Measurements from ENCODE around the gene OR10H5.
"Not testable (repeated sequence)": the region's sequence is repeated elsewhere in the genome, so short reads cannot be mapped to it uniquely, and the experiment has no call there.

Gene OR10H5

DNA sequence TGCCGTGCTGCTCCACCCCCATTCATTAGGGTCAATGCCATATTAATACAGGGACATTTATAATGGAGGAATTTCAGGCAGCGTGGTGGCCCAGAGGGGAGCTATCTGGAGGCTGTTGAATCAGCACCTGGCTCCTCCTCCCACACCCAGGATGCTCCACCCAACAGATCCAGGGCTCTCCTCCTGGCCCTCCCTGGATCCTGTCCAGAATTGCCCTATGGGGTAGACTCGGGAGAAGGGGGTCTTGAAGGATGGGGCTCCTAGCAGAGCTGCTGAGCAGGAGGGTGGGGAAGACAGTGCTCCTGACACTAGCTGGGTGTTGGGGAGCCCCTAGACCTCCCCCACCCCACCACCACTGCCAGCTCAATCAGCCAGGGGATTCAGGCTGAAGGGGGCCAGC, 5.2 kb upstream of the OR10H5 start:
- FAIRE-seq: no peak
- no peak for DNase-seq (ENCODE audit: insufficient read length, low spot score)
- TF ChIP-seq, protein P1, sequence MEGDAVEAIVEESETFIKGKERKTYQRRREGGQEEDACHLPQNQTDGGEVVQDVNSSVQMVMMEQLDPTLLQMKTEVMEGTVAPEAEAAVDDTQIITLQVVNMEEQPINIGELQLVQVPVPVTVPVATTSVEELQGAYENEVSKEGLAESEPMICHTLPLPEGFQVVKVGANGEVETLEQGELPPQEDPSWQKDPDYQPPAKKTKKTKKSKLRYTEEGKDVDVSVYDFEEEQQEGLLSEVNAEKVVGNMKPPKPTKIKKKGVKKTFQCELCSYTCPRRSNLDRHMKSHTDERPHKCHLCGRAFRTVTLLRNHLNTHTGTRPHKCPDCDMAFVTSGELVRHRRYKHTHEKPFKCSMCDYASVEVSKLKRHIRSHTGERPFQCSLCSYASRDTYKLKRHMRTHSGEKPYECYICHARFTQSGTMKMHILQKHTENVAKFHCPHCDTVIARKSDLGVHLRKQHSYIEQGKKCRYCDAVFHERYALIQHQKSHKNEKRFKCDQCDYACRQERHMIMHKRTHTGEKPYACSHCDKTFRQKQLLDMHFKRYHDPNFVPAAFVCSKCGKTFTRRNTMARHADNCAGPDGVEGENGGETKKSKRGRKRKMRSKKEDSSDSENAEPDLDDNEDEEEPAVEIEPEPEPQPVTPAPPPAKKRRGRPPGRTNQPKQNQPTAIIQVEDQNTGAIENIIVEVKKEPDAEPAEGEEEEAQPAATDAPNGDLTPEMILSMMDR (IDR thresholded peaks at IDR 0.05; ENCODE audit: insufficient read depth, missing control alignments): no peak

GRCh38 chr19:15782896-15783295, 4.6 kb upstream of the OR10H5 start:
- DNase-seq (ENCODE audit: insufficient read length, low spot score); FAIRE-seq: not testable (repeated sequence)

DNA sequence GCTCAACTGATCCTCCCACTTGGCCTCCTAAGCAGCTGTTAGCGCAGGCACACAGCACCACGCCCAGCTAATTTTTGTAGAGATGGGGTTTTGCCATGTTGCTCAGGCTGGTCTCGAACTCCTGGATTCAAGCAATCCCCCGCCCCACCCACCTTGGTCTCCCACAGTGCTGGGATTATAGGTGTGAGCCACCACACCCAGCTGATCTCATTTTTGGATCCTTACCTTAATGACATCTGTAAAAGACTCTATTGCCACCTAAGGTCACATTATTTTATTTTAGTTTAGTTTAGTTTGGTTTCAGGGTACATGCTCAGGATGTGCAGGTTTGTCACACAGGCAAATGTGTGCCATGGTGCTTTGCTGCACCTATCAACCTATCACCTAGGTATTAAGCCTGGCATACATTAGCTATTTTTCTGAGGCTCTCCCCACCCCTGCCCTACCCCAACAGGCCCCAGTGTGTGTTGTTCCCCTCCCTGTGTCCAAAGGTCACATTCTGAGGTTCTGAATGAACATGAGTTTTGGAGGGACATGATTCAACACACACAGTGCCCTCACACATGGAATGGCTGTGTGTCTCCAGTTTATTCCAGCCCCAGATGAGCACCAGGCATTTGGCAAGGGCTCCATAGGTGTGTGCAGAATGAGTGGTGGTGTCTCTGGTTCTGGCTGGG, 1.3 kb downstream of the OR10H5 start:
- TF ChIP-seq, protein P1 (IDR thresholded peaks at IDR 0.05; ENCODE audit: insufficient read depth, missing control alignments): no peak
- no peak for DNase-seq (ENCODE audit: insufficient read length, low spot score)
- FAIRE-seq: no peak

GRCh38 chr19:15790096-15790495, 2.6 kb downstream of the OR10H5 start:
- DNase-seq (ENCODE audit: insufficient read length, low spot score) (no peak), FAIRE-seq (no peak)
- TF ChIP-seq, protein P1 (IDR thresholded peaks at IDR 0.05; ENCODE audit: insufficient read depth, missing control alignments): no peak

GRCh38 chr19:15794279-15794678, 6.8 kb downstream of the OR10H5 start:
- FAIRE-seq; DNase-seq (ENCODE audit: insufficient read length, low spot score): not testable (repeated sequence)

DNA sequence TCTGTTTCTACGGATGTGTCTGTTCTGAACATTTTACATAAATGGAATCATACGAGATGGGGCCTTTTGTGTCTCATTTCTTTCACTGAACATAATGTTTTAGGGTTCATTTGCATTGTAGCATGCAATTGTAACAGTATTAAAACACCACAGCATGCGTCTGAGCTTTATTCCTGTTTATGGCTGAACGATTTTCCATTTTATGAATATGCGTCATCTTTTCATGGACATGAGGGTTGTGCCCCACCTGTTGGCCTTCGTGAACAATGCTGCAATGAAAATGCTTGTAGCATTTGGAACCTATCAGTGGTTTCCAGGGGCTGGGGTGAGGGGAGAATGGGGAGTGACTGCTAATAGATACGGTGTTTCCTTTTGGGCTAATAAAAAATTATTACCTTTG, 22.9 kb downstream of the OR10H5 start:
- TF ChIP-seq, protein P1 (IDR thresholded peaks at IDR 0.05; ENCODE audit: insufficient read depth, missing control alignments): no peak
- FAIRE-seq: no peak
- DNase-seq (ENCODE audit: insufficient read length, low spot score): no peak

GRCh38 chr19:15811476-15811875, 24.0 kb downstream of the OR10H5 start:
- no peak for DNase-seq (ENCODE audit: insufficient read length, low spot score)
- TF ChIP-seq, protein P1 (IDR thresholded peaks at IDR 0.05; ENCODE audit: insufficient read depth, missing control alignments): no peak
- no peak for FAIRE-seq

GRCh38 chr19:15812060-15812722, 24.7 kb downstream of the OR10H5 start:
- no peak for DNase-seq (ENCODE audit: insufficient read length, low spot score)
- FAIRE-seq: no peak
- TF ChIP-seq, protein P1 (IDR thresholded peaks at IDR 0.05; ENCODE audit: insufficient read depth, missing control alignments): no peak

Measured in D721Med (cell line).